A172 (cell line): ENCODE data around the gene ROS1. TPM values are rescaled to one million over a fixed set of nuclear protein-coding genes. Genes with fewer than 3 reads are reported as not detected.
"Not testable (repeated sequence)": the region's sequence is repeated elsewhere in the genome, so short reads cannot be mapped to it uniquely, and the experiment has no call there.

Experiments used
- DNase-seq: peaks from one replicate; pipeline ENCODE4 v3.0.0-alpha.2; 2015; ENCODE audit warnings: low spot score
- total RNA-seq: library from RNA; depleted of rRNA; stranded (reverse); fragments of >200 nt; shearing (Covaris generic); gene quantifications from 2 replicates; pipeline ENCODE4 v1.2.3, GENCODE V29; 2014; rRNA removed

ROS1 gene
- total RNA-seq, 1 experiment from 2014 or later = 0.47 TPM

- DNase-seq = no peak
These were observed 159.3 kb downstream of the ROS1 start for GRCh38 chr6:117266257-117267053.

GRCh38 chr6:117265410-117266256 lies 160.1 kb downstream of the ROS1 start, which contains the start of gene VGLL2:
VGLL2 (plus strand) TSS chr6:117265558; CDS start chr6:117265764, 206 bp downstream.
- DNase-seq = no peak

- no peak for DNase-seq
These were observed 160.9 kb downstream of the ROS1 start for GRCh38 chr6:117264692-117265409.

DNA sequence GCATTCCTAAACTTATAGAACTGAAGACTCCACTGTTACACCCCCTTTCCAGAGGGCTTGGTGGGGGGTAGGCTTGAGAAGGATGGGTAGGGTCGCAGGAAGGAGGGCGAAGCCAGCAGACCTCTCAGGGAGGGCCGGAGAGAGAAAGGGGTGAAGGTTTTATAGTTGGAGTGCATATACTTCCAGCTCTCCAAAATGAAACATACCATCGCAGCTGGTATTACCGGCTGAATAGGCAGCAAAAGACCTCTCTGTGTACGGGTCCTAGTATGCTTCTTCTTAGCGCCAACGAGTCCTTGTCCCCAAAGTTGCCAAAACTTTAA lies 161.4 kb downstream of the ROS1 start:
- no peak for DNase-seq

- no peak for DNase-seq
These were observed 162.3 kb downstream of the ROS1 start for GRCh38 chr6:117263353-117263927.

GRCh38 chr6:117262799-117263198 lies 162.9 kb downstream of the ROS1 start:
- no peak for DNase-seq

DNA sequence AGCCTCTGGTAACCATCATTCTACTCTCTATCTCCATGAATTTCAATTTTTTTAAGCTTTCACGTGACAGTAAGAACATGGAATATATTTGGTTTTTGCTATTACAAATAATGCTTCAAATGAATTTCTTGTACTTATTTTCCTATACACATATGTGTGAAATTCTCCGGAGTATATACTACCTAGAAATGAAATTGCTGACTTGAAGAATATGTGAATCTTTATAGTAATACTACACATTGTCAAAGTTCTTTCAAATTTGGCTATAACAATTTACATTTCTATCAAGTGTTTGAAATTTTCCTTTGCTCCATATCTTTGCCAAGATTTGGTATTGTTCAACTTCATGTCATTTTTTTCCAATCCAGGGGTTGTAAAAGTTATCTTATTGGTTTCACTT lies 172.0 kb downstream of the ROS1 start:
- DNase-seq = no peak

- DNase-seq = not testable (repeated sequence)
These were observed 180.8 kb downstream of the ROS1 start for GRCh38 chr6:117244979-117245378.

DNA sequence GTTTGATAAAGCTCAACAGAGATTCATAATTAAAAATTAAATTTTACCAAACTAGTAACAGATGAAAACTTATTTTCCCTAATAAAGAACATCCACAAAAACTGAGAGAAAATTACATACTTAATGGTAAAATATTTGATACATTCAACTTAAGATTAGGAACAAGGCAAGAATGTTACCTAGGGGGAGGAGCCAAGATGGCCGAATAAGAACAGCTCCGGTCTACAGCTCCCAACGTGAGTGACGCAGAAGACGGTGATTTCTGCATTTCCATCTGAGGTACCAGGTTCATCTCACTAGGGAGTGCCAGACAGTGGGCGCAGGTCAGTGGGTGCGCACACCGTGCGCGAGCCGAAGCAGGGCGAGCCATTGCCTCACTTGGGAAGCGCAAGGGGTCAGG lies 181.2 kb downstream of the ROS1 start:
- not testable (repeated sequence) for DNase-seq

Other genes starting within 250 kb of the ROS1 start
- not detected in 2 replicates for gene VGLL2, start 160.4 kb downstream of the ROS1 start, total RNA-seq
- gene DCBLD1, start 56.7 kb upstream of the ROS1 start, total RNA-seq = 29.6 and 71.1 TPM in 2 replicates
- gene GOPC, start 176.6 kb upstream of the ROS1 start, total RNA-seq = 31.6 and 41.6 TPM in 2 replicates
- 13.1 TPM in 2 replicates for gene NUS1, start 249.5 kb upstream of the ROS1 start, total RNA-seq